H1 (cell line): Measurements from ENCODE around the gene IL1R1. TPM values are rescaled to one million over a fixed set of nuclear protein-coding genes. Genes with fewer than 3 reads are reported as not detected.

Experiments used
- CTCF ChIA-PET: fragments of 300-600 bp; sonication (Branson Sonifier 250); formaldehyde crosslinking; loops from one replicate; lab custom pipeline; 2021; ENCODE audit not compliant: partially characterized antibody; lab: Charles Lee
- POLR2A ChIA-PET: fragments of 300-600 bp; sonication (Branson Sonifier 250); formaldehyde crosslinking; loops from one replicate; lab custom pipeline; 2021; ENCODE audit warnings: inconsistent platforms; ENCODE audit not compliant: partially characterized antibody; lab: Charles Lee
- DNase-seq, 2 experiments: peaks; one replicate each; pipeline versions ENCODE4 v3.0.0 to v3.0.0-alpha.2; 2010 to 2022; ENCODE audit warnings: low spot score in 2 of 2, low read depth in 1 of 2, mixed read lengths in 1 of 2
- FAIRE-seq: peaks from 2 replicates; lab custom pipeline; 2011; peaks lifted over from hg19 to GRCh38; lab: Jason Lieb, UNC
- H2AFZ ChIP-seq: 2 replicates; pipeline ENCODE4 v1.8.1; 2012; ENCODE audit warnings: low read length, inconsistent platforms
- H2AK5ac ChIP-seq: 2 replicates; pipeline ENCODE4 v1.6.1; 2013; ENCODE audit warnings: low read depth, low read length
- H2BK120ac ChIP-seq: replicated peaks from 2 replicates; pipeline ENCODE3; 2013; ENCODE audit warnings: low read depth, low read length, inconsistent platforms
- H2BK12ac ChIP-seq: 2 replicates; pipeline ENCODE4 v1.6.1; 2013; ENCODE audit warnings: low read depth, low read length
- H2BK15ac ChIP-seq: 2 replicates; pipeline ENCODE4 v1.6.1; 2013; ENCODE audit warnings: low read length
- H2BK20ac ChIP-seq: 2 replicates; pipeline ENCODE4 v1.6.1; 2013; ENCODE audit warnings: low read length
- H2BK5ac ChIP-seq: 2 replicates; pipeline ENCODE4 v1.6.1; 2013; ENCODE audit warnings: low read depth, low read length
- H3K14ac ChIP-seq: 2 replicates; pipeline ENCODE4 v1.6.1; 2013; ENCODE audit warnings: inconsistent platforms; ENCODE audit not compliant: insufficient read length
- H3K18ac ChIP-seq: 2 replicates; pipeline ENCODE4 v1.6.1; 2013; ENCODE audit warnings: low read length; ENCODE audit errors: extremely low read depth
- H3K23ac ChIP-seq: 2 replicates; pipeline ENCODE4 v1.6.1; 2013; ENCODE audit warnings: inconsistent platforms; ENCODE audit not compliant: insufficient read length
- H3K23me2 ChIP-seq: 2 replicates; pipeline ENCODE4 v1.6.1; 2013; ENCODE audit warnings: low read depth, low read length
- H3K27ac ChIP-seq: 2 replicates; pipeline ENCODE4 v1.6.1; 2011; ENCODE audit warnings: low read depth, low read length, inconsistent platforms
- H3K27me3 ChIP-seq, 4 experiments: replicated peaks in 1 of 4; 1 replicate in 1 of 4; 2 replicates in 3 of 4; pipeline versions ENCODE4 v1.6.1 to v1.8.1; 2011 to 2013; ENCODE audit warnings: low read length in 3 of 4, mild to moderate bottlenecking in 3 of 4, inconsistent platforms in 2 of 4, mixed read lengths in 2 of 4, moderate library complexity in 1 of 4; ENCODE audit not compliant: control insufficient read depth in 3 of 4, insufficient read depth in 3 of 4; ENCODE audit errors: extremely low read depth in 1 of 4
- H3K36me3 ChIP-seq, 4 experiments: 2 replicates each; pipeline versions ENCODE4 v1.6.1 to v1.8.1; 2011 to 2013; ENCODE audit warnings: mild to moderate bottlenecking in 4 of 4, low read length in 3 of 4, moderate library complexity in 2 of 4, control low read depth in 1 of 4, inconsistent platforms in 1 of 4; ENCODE audit not compliant: insufficient read depth in 4 of 4, control insufficient read depth in 2 of 4
- H3K4ac ChIP-seq: replicated peaks from 2 replicates; pipeline ENCODE3; 2013; ENCODE audit warnings: low read length, low read depth, mixed read lengths, inconsistent platforms; ENCODE audit not compliant: insufficient read length
- H3K4me1 ChIP-seq, 4 experiments: replicated peaks in 1 of 4; 1 replicate in 1 of 4; 2 replicates in 3 of 4; pipeline versions ENCODE4 v1.6.1 to v1.8.1; 2011 to 2013; ENCODE audit warnings: low read length in 3 of 4, inconsistent platforms in 2 of 4, mixed read lengths in 1 of 4; ENCODE audit not compliant: insufficient read depth in 4 of 4, control insufficient read depth in 3 of 4
- H3K4me2 ChIP-seq, 2 experiments: 2 replicates each; pipeline versions ENCODE4 v1.6.1 to v1.8.1; 2011 to 2013; ENCODE audit warnings: low read depth in 2 of 2, low read length in 2 of 2, control low read depth in 1 of 2, inconsistent platforms in 1 of 2, mild to moderate bottlenecking in 1 of 2; ENCODE audit not compliant: insufficient read depth in 1 of 2
- H3K4me3 ChIP-seq, 4 experiments: fragments of 200-600, 300-600 bp in 1 of 4; sonication (generic), shearing (Covaris generic), sonication (Bioruptor Twin) in 1 of 4; 2 replicates each; pipeline versions ENCODE4 v1.5.1 to v1.8.1; 2011 to 2016; ENCODE audit warnings: low read length in 4 of 4, low read depth in 3 of 4, control low read depth in 2 of 4, inconsistent platforms in 2 of 4, mild to moderate bottlenecking in 2 of 4, mixed read lengths in 1 of 4, moderate library complexity in 1 of 4; ENCODE audit not compliant: insufficient read depth in 2 of 4; ENCODE audit errors: extremely low read depth in 1 of 4
- H3K56ac ChIP-seq: replicated peaks from 2 replicates; pipeline ENCODE3; 2013; ENCODE audit warnings: low read depth, mild to moderate bottlenecking, mixed read lengths, low read length, inconsistent platforms; ENCODE audit not compliant: insufficient read length
- H3K79me1 ChIP-seq: 2 replicates; pipeline ENCODE4 v1.6.1; 2013; ENCODE audit warnings: low read depth, low read length, control low read depth
- H3K79me2 ChIP-seq, 2 experiments: 2 replicates each; pipeline versions ENCODE4 v1.6.1 to v1.8.1; 2012 to 2013; ENCODE audit warnings: low read length in 2 of 2, mild to moderate bottlenecking in 2 of 2, inconsistent platforms in 1 of 2; ENCODE audit not compliant: insufficient read depth in 2 of 2, control insufficient read depth in 1 of 2
- H3K9ac ChIP-seq, 4 experiments: replicated peaks in 1 of 4; 1 replicate in 1 of 4; 2 replicates in 3 of 4; pipeline versions ENCODE4 v1.6.1 to v1.8.1; 2011 to 2013; ENCODE audit warnings: low read depth in 3 of 4, low read length in 3 of 4, control low read depth in 2 of 4, mild to moderate bottlenecking in 2 of 4, moderate library complexity in 2 of 4, inconsistent platforms in 1 of 4; ENCODE audit errors: extremely low read depth in 1 of 4
- H3K9me3 ChIP-seq, 2 experiments: 2 replicates each; pipeline versions ENCODE4 v1.6.1 to v1.8.1; 2012 to 2013; ENCODE audit warnings: mild to moderate bottlenecking in 2 of 2, moderate library complexity in 2 of 2, control low read depth in 1 of 2, inconsistent platforms in 1 of 2, low read depth in 1 of 2, low read length in 1 of 2, mixed read lengths in 1 of 2; ENCODE audit not compliant: insufficient read depth in 2 of 2
- H4K20me1 ChIP-seq, 2 experiments: replicated peaks in 1 of 2; 2 replicates each; pipeline versions ENCODE3 to v1.8.1; 2011 to 2013; ENCODE audit warnings: inconsistent platforms in 2 of 2, low read length in 2 of 2, mild to moderate bottlenecking in 1 of 2; ENCODE audit not compliant: insufficient read depth in 2 of 2, control insufficient read depth in 1 of 2
- H4K5ac ChIP-seq: 2 replicates; pipeline ENCODE4 v1.6.1; 2013; ENCODE audit warnings: low read length, low read depth, mixed read lengths, inconsistent platforms; ENCODE audit not compliant: insufficient read length
- H4K8ac ChIP-seq: 2 replicates; pipeline ENCODE4 v1.8.0; 2013; ENCODE audit warnings: mild to moderate bottlenecking, moderate library complexity, low read length, inconsistent platforms; ENCODE audit not compliant: insufficient read depth; ENCODE audit errors: extremely low read depth
- H4K91ac ChIP-seq: replicated peaks from 2 replicates; pipeline ENCODE3; 2013; ENCODE audit warnings: low read length, mixed read lengths, inconsistent platforms; ENCODE audit not compliant: insufficient read length
- ATF2 ChIP-seq: IDR thresholded peaks from 2 replicates; pipeline ENCODE4 v1.6.1; 2012; ENCODE audit warnings: low read length, inconsistent platforms
- BCL11A ChIP-seq, 2 experiments: IDR thresholded peaks; one replicate each; pipeline ENCODE4 v1.6.1; 2011; ENCODE audit warnings: low read depth in 2 of 2, low read length in 2 of 2, mild to moderate bottlenecking in 2 of 2
- BRCA1 ChIP-seq: IDR thresholded peaks from 2 replicates; pipeline ENCODE4 v1.6.1; 2012; ENCODE audit warnings: low read depth, low read length, improper control_type of control experiment
- E2F6 ChIP-seq: IDR thresholded peaks from 2 replicates; pipeline ENCODE4 v1.6.1; 2012; ENCODE audit warnings: inconsistent platforms
- NRF1 ChIP-seq: IDR thresholded peaks from 2 replicates; pipeline ENCODE4 v1.6.1; 2011; ENCODE audit warnings: mild to moderate bottlenecking, low read depth, low read length, improper control_type of control experiment
- POU5F1 ChIP-seq: IDR thresholded peaks from 2 replicates; pipeline ENCODE4 v1.6.1; 2011; ENCODE audit warnings: low read depth, mild to moderate bottlenecking, low read length, moderate library complexity
- RAD21 ChIP-seq, 2 experiments: IDR thresholded peaks in 1 of 2; conservative IDR thresholded peaks in 1 of 2; 2 replicates each; pipeline ENCODE4 v1.6.1; 2011; ENCODE audit warnings: low read depth in 2 of 2, low read length in 2 of 2, improper control_type of control experiment in 1 of 2, inconsistent platforms in 1 of 2, mild to moderate bottlenecking in 1 of 2, moderate library complexity in 1 of 2
- RBBP5 ChIP-seq: IDR thresholded peaks from 2 replicates; pipeline ENCODE4 v1.7.1; 2012; ENCODE audit warnings: low read depth, mild to moderate bottlenecking, inconsistent platforms, low read length, moderate library complexity, borderline replicate concordance
- TBP ChIP-seq: IDR thresholded peaks from 2 replicates; pipeline ENCODE4 v1.6.1; 2011; ENCODE audit warnings: low read depth, low read length, improper control_type of control experiment
- polyA plus RNA-seq, 7 experiments: library from polyadenylated mRNA; depleted of rRNA in 3 of 7; stranded (reverse) in 5 of 7; unstranded in 2 of 7; fragments of >200 nt in 5 of 7; fragments of 200-250 nt in 2 of 7; gene quantifications; 1 replicate in 5 of 7; 2 replicates in 1 of 7; 4 replicates in 1 of 7; pipeline versions ENCODE4 v1.2.1 to v1.2.3, GENCODE V29; 2011 to 2013; ENCODE audit warnings: missing spikeins in 2 of 7, mixed read lengths in 2 of 7
- total RNA-seq: library from RNA; stranded (reverse); fragmentation: NEBNext Ultra II Directional; extraction: Animal tissue kit (Norgen Biotek cat#: 25700); gene quantifications from 2 replicates; pipeline ENCODE4 v1.2.1, GENCODE V29; 2021

The IL1R1 gene
- total and polyA plus RNA-seq, 2 of the 8 experiments (the other 6 are each of a cell fraction or from before 2014, with no cell fraction given): 0.34 to 0.47 TPM

DNA sequence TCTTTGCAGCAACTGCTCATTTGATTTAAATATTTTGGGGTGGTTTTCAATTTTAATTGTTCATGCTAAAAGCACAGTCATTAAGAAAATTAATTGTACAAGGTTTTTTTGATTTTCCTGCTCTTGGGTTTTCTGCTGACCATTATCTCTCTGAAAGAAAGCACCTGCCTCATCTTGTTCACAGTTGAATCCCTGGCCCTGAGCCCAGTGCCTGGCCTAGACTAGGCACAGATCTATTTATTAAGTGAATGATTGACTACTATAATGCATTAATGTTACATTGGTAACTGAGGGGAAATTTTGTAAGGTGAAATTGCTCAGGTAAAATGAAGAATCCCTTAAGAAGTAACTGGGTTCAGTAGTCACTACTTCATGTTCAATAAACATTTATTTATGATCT is 66.2 kb downstream of the IL1R1 start:
- no peak overlapping the region for H2AFZ ChIP-seq
- H3K27me3 ChIP-seq: no peaks in the 10 kb centered on the region
- H2BK120ac ChIP-seq: no peak overlapping the region
- H3K56ac ChIP-seq: no peak overlapping the region
- no peak overlapping the region for H2BK15ac ChIP-seq
- H4K91ac ChIP-seq: no peak overlapping the region
- no peaks in the 10 kb centered on the region for H3K79me1 ChIP-seq
- H3K14ac ChIP-seq: no peak overlapping the region
- H4K5ac ChIP-seq: no peak overlapping the region
- no peak overlapping the region for H3K4ac ChIP-seq
- no peak overlapping the region for H3K27ac ChIP-seq
- DNase-seq: no peak
- H3K23me2 ChIP-seq: no peaks in the 10 kb centered on the region
- H4K8ac ChIP-seq: no peak overlapping the region
- no peak overlapping the region for H2AK5ac ChIP-seq
- no peak overlapping the region for H3K18ac ChIP-seq
- no peak overlapping the region for H3K23ac ChIP-seq
- no peaks in the 10 kb centered on the region for H3K79me2 ChIP-seq
- H3K9ac ChIP-seq: no peak overlapping the region
- no peaks in the 10 kb centered on the region for H3K9me3 ChIP-seq
- H3K36me3 ChIP-seq: no peaks in the 10 kb centered on the region
- H3K4me2 ChIP-seq: no peak overlapping the region
- no peak overlapping the region for H2BK5ac ChIP-seq
- H2BK20ac ChIP-seq: no peak overlapping the region
- no peak for TF ChIP-seq E2F6
- no peak for TF ChIP-seq POU5F1
- TF ChIP-seq NRF1: no peak
- TF ChIP-seq ATF2: no peak
- TF ChIP-seq BRCA1: no peak
- no peak for TF ChIP-seq RBBP5
- no peak for TF ChIP-seq BCL11A (IDR thresholded peaks at IDR 0.05; ENCODE audit: low read depth in 2 of 2, low read length in 2 of 2)
- no peak for TF ChIP-seq TBP
- no peak for TF ChIP-seq RAD21 (IDR thresholded peaks at IDR 0.05 in 1 of 2, conservative IDR thresholded peaks at IDR 0.05 in 1 of 2; ENCODE audit: low read depth in 2 of 2, low read length in 2 of 2)
- H3K4me1 ChIP-seq: no peaks in the 10 kb centered on the region
- H4K20me1 ChIP-seq: no peaks in the 10 kb centered on the region
- no peak for FAIRE-seq
- H2BK12ac ChIP-seq: no peak overlapping the region
- ChIA-PET POLR2A (no interaction called here), CTCF (no interaction called here)
- H3K4me3 ChIP-seq: no peak overlapping the region
